Mammary epithelial cell (primary cell): Measurements from ENCODE around the gene SLPI.

Experiments used
- EZH2 ChIP-seq: IDR thresholded peaks from 2 replicates; pipeline ENCODE4 v1.6.1; 2012; ENCODE audit warnings: low read length, inconsistent platforms, borderline replicate concordance
- TF ChIP-seq, protein P1 (sequence below), 2 donors: IDR thresholded peaks in 1 of 2; conservative IDR thresholded peaks in 1 of 2; 2 replicates each; pipeline ENCODE4 v1.5.1; 2011 to 2012; ENCODE audit warnings: inconsistent platforms in 2 of 2, low read length in 2 of 2, mild to moderate bottlenecking in 2 of 2, control low read depth in 1 of 2, low read depth in 1 of 2; ENCODE audit not compliant: insufficient read depth in 1 of 2; ENCODE audit errors: extremely low read depth in 1 of 2

DNA sequence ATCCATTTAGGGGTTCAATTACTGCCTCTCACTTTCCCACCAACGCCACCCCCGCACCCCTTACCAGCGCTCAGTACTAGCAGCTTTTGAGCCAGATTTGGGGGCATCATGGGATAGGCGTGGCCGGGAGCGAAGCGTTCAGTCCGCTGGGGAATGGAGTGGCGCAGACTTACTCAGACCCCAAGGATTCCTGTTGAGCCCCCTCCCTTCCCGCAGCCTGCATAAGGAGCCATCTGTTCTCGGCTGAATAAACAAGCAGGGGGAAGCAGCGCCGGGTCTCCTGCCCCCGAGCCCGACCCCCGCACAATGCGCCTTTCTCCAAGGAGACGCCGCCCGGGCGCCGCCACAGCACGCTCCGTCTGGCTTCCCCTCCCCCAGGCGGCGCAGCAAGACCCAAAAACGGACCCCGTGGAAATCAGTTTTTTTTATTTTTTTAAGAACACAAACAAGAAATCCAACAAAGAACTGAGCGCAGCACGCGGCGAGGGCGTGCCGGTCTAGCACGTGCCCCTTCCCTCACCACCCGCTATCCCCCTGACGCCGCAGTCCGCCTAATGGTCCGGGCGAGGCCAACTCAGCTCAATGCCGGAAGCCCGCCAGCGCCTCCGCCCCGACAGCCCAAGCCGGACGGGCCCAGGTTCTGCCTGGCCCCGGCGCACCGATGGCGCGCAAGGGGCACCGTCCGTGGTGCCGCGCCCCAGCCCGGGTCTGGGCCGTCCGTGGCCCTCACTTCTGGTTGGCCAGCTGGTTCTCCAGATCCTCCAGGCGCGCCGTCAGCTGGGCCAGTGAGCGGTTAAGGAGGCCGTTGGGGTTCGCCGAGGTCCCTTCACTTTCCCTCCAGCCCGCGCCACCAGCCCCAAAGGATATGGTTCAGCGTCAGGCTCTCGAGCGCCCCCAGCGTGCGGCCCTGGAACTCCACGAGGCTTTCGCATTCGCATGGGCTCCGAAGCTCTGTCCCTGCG lies 39.0 kb upstream of the SLPI start:
- TF ChIP-seq, protein P1, sequence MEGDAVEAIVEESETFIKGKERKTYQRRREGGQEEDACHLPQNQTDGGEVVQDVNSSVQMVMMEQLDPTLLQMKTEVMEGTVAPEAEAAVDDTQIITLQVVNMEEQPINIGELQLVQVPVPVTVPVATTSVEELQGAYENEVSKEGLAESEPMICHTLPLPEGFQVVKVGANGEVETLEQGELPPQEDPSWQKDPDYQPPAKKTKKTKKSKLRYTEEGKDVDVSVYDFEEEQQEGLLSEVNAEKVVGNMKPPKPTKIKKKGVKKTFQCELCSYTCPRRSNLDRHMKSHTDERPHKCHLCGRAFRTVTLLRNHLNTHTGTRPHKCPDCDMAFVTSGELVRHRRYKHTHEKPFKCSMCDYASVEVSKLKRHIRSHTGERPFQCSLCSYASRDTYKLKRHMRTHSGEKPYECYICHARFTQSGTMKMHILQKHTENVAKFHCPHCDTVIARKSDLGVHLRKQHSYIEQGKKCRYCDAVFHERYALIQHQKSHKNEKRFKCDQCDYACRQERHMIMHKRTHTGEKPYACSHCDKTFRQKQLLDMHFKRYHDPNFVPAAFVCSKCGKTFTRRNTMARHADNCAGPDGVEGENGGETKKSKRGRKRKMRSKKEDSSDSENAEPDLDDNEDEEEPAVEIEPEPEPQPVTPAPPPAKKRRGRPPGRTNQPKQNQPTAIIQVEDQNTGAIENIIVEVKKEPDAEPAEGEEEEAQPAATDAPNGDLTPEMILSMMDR (conservative IDR thresholded peaks at IDR 0.05 in 1 of 2, IDR thresholded peaks at IDR 0.05 in 1 of 2; ENCODE audit: extremely low read depth in 1 of 2, insufficient read depth in 1 of 2, low read depth in 1 of 2, low read length in 2 of 2) = peak; percentile 89 to 96
- no peak for TF ChIP-seq EZH2
